ENCODE measurements around the gene GPR162. TPM values are rescaled to one million over a fixed set of nuclear protein-coding genes. Genes with fewer than 3 reads are reported as not detected.

Gene GPR162
- total and polyA plus RNA-seq, 10 donors: 2.1 to 14.7 (median 4.9) TPM

- H3K36me3 ChIP-seq: peaks cover 0 to 41% (median 10%) of the 10 kb centered on the region in 6 donors
- peak in 2 of 3 donors; percentile 93 to 98 for TF ChIP-seq POLR2AphosphoS5 (IDR thresholded peaks at IDR 0.05)
- TF ChIP-seq CTCF (IDR thresholded peaks at IDR 0.05 in 8 of 11, conservative IDR thresholded peaks at IDR 0.05 in 3 of 11): peak in 2 of 11 experiments; percentile 11 to 13
- TF ChIP-seq POLR2A (IDR thresholded peaks at IDR 0.05): peak in 2 of 3 donors; percentile 70 to 89
- no peaks in the 10 kb centered on the region for H3K9me3 ChIP-seq
- H3K4me1 ChIP-seq: peaks cover 14 to 45% (median 25%) of the 10 kb centered on the region in 6 donors
- H3K27ac ChIP-seq: peak within 1 kb of the TSS; percentile 82 to 98 (median 97)
- H3K27me3 ChIP-seq (replicated peaks in 1 of 7): no peaks in the 10 kb centered on the region
- intact Hi-C loops (cut with DNase I; ENCODE audit: low total_unique reads): loop anchor here (10.0 kb wide), 1 partner anchor 287 kb away; the partner anchor contains the start of gene NOP2
- DNase-seq: peak; percentile 94
- H3K4me3 ChIP-seq: peak within 1 kb of the TSS; percentile 33 to 95 (median 68)
- 0 to 1% (median 0%) methylated on average over 36 to 37 of the region's 37 CpGs for WGBS, 5 donors
These were observed 29.7 kb downstream of the GPR162 start, which contains the start of gene CDCA3 for GRCh38 chr12:6851153-6851920. Gene CDCA3 (minus strand): TSS chr12:6851286. CDS start chr12:6850952, 334 bp downstream.

DNA sequence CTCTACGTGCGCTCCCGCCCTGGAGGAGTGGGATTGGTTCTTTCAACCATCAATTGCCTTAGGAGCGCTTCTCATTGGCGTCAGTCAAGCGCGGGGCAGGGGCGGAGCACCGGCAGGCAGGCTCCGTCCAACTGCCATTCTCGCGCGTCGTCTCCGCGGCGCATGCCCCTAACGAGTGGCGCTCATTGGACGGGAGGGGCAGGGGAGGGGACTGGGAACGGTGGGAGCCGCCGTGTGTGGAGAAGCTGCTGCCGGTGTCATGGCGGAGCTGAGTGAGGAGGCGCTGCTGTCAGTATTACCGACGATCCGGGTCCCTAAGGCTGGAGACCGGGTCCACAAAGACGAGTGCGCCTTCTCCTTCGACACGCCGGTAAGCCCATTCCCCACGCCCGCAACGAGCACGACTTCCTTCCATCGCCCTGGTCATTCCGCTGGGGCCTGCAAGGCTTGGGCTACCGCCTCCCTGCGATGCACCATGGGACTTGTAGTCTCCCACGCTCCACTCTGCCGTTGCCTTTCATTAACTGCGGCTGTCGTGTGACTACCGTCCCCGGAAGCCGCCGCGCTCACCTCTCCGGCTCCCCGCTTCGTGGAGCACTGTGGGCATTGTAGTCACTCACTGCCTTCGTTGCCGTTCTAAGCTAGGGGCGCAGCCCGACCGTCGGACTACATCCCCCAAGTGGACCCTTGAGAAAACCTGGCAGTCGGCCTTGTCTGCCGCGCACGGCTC, 30.5 kb downstream of the GPR162 start, which contains the start of gene USP5:
Gene USP5, plus strand, starts transcription at position 230 of the 730 bp plus-strand sequence. Its CDS starts 30 bp downstream, at position 260.
- H3K9me3 ChIP-seq: no peaks in the 10 kb centered on the region
- peaks cover 14 to 45% (median 25%) of the 10 kb centered on the region in 6 donors for H3K4me1 ChIP-seq
- H3K27me3 ChIP-seq (replicated peaks in 1 of 7): no peaks in the 10 kb centered on the region
- 0 to 1% (median 0%) methylated on average over 45 to 65 of the region's 65 CpGs for WGBS, 5 donors
- intact Hi-C loops (cut with DNase I; ENCODE audit: low total_unique reads): loop anchor here (10.0 kb wide), 1 partner anchor 287 kb away; the partner anchor contains the start of gene NOP2
- peak; percentile 79 to 91 (median 88) for TF ChIP-seq POLR2AphosphoS5 (IDR thresholded peaks at IDR 0.05)
- TF ChIP-seq CTCF (IDR thresholded peaks at IDR 0.05 in 8 of 11, conservative IDR thresholded peaks at IDR 0.05 in 3 of 11): peak in 7 of 11 experiments; percentile 3 to 52 (median 18)
- TF ChIP-seq POLR2A (IDR thresholded peaks at IDR 0.05): peak in 1 of 3 donors; percentile 79
- DNase-seq: peak; percentile 100
- peak within 1 kb of the TSS; percentile 49 to 95 (median 68) for H3K4me3 ChIP-seq
- H3K27ac ChIP-seq: peak within 1 kb of the TSS; percentile 82 to 98 (median 97)
- peaks cover 3 to 44% (median 18%) of the 10 kb centered on the region in 6 donors for H3K36me3 ChIP-seq

GRCh38 chr12:6852651-6853354, 31.2 kb downstream of the GPR162 start:
- Histone ChIP-seq H3K4me3 (peak overlapping the region; percentile 49 to 95 (median 68)), H3K4me1 (peaks cover 14 to 45% (median 25%) of the 10 kb centered on the region in 6 donors), H3K27ac (peak overlapping the region; percentile 48 to 98 (median 97)), H3K27me3 (replicated peaks in 1 of 7) (no peaks in the 10 kb centered on the region), H3K9me3 (no peaks in the 10 kb centered on the region), H3K36me3 (peaks cover 7 to 44% (median 25%) of the 10 kb centered on the region in 6 donors)
- TF ChIP-seq CTCF (IDR thresholded peaks at IDR 0.05 in 8 of 11, conservative IDR thresholded peaks at IDR 0.05 in 3 of 11): no peak
- no peak for TF ChIP-seq POLR2A (IDR thresholded peaks at IDR 0.05)
- TF ChIP-seq POLR2AphosphoS5 (IDR thresholded peaks at IDR 0.05): no peak
- intact Hi-C loops (cut with DNase I; ENCODE audit: low total_unique reads): loop anchor here (10.0 kb wide), 1 partner anchor 288 kb away; the partner anchor contains the start of gene NOP2
- DNase-seq: peak; percentile 84
- WGBS, 5 donors: 1 to 4% (median 2%) methylated on average over 18 of the region's 18 CpGs
